Pulmonary artery endothelial cell (primary cell): ENCODE measurements around the gene GPATCH3. TPM values are rescaled to one million over a fixed set of nuclear protein-coding genes. Genes with fewer than 3 reads are reported as not detected.
"Not testable (repeated sequence)": the region's sequence is repeated elsewhere in the genome, so short reads cannot be mapped to it uniquely, and the experiment has no call there.

Experiments
- DNase-seq: peaks from one replicate; pipeline ENCODE4 v3.0.0-alpha.2; 2011; ENCODE audit warnings: low read depth, low spot score
- total RNA-seq: library from RNA; depleted of rRNA; stranded (reverse); fragments of >200 nt; gene quantifications from 2 replicates; pipeline ENCODE4 v1.2.3, GENCODE V29; 2014

Gene GPATCH3
- total RNA-seq, 1 donor from 2014 or later, result 14.4 TPM

DNA sequence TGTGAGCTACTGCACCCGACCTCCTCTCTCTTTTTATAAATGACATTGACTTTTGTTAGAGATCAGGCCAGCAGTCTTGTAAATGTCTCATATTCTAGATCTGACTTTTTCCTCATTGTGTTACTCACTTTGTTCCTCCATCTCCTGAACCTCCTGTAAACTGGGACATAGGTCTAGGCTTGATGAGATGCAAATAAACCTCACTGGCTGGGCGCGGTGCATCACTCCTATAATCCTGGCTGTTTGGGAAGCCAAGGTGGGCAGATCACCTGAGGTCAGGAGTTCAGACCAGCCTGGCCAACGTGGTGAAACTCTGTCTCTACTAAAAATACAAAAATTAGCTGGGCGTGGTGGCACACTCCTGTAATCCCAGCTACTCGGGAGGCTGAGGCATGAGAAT, 52.4 kb downstream of the GPATCH3 start:
- not testable (repeated sequence) for DNase-seq

DNA sequence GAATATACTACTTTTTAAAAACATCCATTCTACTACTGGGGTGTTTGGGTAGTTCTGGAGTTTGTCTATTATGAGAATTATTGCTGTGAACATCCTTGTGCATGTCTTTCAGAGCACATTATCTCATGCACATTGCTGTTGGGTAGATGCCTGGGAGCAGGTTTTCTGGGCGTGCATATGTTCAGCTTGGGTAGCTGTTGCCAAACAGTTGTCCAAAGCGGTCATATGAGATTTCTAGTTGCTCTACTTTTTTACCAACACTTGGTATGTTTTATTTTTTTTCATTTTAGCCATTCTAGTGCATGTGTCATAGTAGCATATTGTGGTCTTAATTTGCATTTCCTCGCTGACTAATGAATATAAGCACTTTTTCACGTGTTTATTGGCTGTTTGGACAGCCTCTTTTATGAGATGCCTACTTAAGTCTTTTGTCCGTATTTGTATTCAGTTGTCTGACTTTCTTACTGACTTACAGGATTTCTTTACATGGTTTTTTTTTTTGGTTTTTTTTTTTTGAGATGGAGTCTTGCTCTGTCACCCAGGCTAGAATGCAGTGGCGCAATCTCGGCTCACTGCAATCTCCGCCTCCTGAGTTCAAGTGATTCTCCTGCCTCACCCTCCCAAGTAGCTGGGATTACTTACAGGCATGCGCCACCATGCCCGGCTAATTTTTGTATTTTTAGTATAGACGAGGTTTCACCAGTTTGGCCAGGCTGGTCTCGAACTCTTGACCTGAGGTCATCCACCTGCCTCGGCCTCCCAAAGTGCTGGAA, 55.7 kb downstream of the GPATCH3 start:
- no peak for DNase-seq

Other genes starting within 250 kb of the GPATCH3 start
- 12.5 and 15.1 TPM in 2 replicates for gene ARID1A, start 204.5 kb downstream of the GPATCH3 start, total RNA-seq
- gene PIGV, start 112.5 kb downstream of the GPATCH3 start, total RNA-seq, result 7.3 and 8.3 TPM in 2 replicates
- 6.5 and 12.9 TPM in 2 replicates for gene ZDHHC18, start 73.8 kb downstream of the GPATCH3 start, total RNA-seq
- gene SFN, start 37.3 kb downstream of the GPATCH3 start, total RNA-seq, result 0.13 and 0.42 TPM in 2 replicates
- 12.4 and 21.5 TPM in 2 replicates for gene GPN2, start 10.2 kb downstream of the GPATCH3 start, total RNA-seq
- gene NR0B2, start 13.5 kb upstream of the GPATCH3 start, total RNA-seq, result not detected in 2 replicates
- 55.1 and 72.5 TPM in 2 replicates for gene NUDC, start 21.3 kb upstream of the GPATCH3 start, total RNA-seq
- gene KDF1, start 60.0 kb upstream of the GPATCH3 start, total RNA-seq, result not detected in 2 replicates
- 10.9 and 12.3 TPM in 2 replicates for gene TRNP1, start 93.2 kb upstream of the GPATCH3 start, total RNA-seq
- gene TENT5B, start 112.4 kb upstream of the GPATCH3 start, total RNA-seq, result 0.59 and 0.71 TPM in 2 replicates